Ramos (cell line): Measurements from ENCODE around the gene NEAT1.
"Not testable (repeated sequence)": the region's sequence is repeated elsewhere in the genome, so short reads cannot be mapped to it uniquely, and the experiment has no call there.

Experiments used
- in situ Hi-C: fragments of 300-500 bp; cut with MboI; formaldehyde crosslinking; loops from one replicate; pipeline ENCODE4 v1.14.3; 2022; ENCODE audit warnings: low sequenced_read_pairs; ENCODE audit not compliant: unreplicated experiment

Gene NEAT1

GRCh38 chr11:65445604-65446445, 23.2 kb downstream of the NEAT1 start:
- in situ Hi-C loops = no loop called here

DNA sequence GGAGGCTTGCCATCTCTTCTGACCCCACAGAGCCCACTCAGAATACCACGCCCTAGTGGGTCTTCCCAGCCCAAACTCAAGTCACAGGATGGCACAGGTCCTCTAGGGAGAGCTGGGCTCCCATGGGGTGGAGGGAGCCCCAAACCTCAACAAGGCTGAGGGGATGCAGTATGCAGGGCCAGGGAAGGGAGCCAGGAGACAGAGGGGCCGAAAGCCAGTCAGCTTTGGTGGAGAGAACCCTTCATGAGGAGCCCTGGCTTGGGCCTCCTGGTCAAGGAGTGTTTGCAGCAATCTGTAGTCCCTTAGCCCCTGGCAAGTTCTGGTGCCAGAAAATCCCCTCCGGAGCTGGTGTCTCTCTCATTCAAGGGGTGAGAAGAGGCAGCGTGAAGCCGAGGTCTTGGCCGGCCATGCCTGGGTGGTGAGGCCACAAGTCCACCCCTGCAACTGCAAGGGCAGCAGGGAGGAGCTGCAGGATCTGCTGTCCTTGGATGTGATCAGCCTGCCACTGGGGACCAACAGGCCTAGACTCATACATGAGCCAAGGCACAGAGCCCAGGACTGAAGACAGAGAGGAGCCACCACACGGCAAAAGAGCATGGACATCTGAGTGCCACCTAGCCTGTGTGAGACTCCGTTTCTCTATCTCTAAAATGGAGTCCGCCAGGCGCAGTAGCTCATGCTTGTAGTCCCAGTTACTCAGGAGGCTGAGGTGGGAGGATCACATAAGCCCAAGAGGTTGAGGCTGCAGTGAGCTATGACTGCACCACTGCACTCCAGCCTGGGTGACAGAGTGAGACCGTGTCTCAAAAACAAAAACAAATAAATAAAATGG, 24.1 kb downstream of the NEAT1 start:
- in situ Hi-C loops = no loop called here

DNA sequence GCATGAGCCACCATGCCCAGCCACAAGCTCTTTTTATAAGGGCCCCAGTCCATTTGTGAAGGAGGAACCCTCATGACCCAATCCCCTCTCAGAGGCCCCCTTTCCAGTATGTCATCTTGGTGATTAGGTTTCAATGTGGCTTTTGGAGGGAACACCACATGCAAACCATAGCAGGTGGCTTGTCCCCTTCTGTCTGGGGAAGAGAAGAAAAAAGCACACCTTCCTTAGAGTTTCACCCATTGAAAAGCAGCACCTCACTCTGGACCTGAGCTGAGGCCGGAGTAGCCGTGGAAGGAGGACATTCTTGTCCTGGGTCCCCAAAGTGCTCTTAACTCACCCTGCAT, 25.4 kb downstream of the NEAT1 start:
- in situ Hi-C loops = no loop called here

- in situ Hi-C loops = no loop called here
Measured at GRCh38 chr11:65448418-65449105, 26.0 kb downstream of the NEAT1 start.

- in situ Hi-C loops = not testable (repeated sequence)
Measured at GRCh38 chr11:65451301-65451700, 28.7 kb downstream of the NEAT1 start.

GRCh38 chr11:65452259-65452658, 29.7 kb downstream of the NEAT1 start:
- in situ Hi-C loops = not testable (repeated sequence)

DNA sequence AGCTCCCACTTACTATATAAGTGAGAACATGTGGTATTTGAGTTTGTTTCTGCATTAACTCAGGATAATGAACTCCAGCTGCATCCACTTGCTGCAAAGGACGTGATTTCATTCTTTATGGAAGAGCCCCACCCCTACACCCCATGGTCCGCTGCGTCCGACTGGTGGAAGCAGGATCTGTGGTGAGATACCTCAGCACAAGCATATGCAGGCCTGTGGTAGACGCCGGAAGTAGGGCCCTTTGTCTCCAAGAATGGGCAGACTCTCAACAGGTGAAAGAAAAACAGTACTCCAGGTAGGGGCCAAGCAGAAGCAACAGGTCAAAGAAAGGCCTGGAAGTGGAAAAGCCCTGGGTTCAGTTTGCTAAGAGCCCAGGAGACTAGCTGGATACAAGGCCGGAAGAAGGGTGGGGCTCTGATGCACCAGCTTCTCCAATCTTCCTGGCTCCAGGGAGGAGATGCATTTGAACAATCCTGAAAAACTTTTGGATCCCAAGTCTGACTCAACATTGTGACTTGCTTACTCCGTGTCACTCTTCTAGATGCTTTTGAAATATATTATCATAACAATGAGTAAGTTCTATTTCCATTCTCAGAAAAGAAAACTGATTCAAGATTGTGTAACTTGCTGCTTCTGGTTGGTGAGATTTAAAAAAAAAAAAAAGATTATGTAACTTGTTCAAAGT, 30.4 kb downstream of the NEAT1 start:
- in situ Hi-C loops = no loop called here

DNA sequence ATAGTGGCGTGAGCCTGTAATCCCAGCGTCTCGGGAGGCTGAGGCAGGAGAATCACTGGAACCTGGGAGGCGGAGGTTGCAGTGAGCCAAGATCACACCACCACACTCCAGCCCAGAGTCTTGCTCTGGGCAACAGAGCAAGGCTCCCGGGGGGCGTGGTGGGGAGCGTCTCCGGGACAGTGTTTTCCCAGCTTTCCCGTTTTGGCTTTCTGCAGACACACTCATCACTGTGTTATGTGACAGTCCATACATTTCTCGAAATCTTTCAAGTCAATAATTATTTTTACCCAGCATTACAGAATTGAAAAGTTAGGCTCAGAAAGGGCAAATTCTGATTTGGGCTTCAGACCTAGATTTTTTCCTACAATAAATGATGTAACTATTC, 31.7 kb downstream of the NEAT1 start:
- in situ Hi-C loops = no loop called here

DNA sequence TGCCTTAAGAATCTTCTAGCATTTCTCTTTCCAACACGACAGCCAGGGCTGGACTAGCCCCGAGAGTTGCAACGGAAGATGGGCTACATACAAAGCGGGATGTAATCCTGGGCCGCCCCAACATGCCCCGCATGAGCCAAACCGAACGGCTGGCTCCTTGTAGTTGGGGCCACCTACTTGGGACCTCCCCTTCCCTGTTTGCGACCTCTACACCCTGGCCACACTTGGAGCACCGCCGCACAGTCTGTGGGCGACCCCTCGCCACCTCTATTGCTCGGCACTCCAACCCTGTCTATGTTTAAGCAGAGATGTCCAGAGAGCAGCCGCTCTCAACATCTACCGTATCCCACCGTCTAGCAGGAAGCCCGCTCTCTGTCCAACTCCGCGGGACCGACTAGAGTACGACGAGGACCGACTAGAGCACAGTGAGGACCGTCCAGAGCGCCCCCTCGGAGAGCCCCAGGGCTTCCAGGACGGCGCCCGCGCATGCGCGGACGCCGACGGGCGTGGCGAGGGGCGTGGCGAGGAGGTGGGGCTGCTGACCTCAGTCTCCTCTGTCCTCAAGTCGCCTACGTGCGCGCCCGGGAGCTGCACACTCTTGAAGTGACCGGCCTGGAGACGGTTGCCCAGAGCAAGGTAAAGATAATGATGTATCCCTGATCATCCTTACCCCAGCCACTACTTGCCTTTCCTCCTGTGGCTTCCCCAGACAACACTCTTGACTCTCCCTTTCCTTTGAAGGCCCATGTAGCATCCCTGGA, 32.3 kb downstream of the NEAT1 start:
- in situ Hi-C loops = no loop called here

GRCh38 chr11:65456418-65456817, 33.8 kb downstream of the NEAT1 start:
- in situ Hi-C loops = no loop called here

DNA sequence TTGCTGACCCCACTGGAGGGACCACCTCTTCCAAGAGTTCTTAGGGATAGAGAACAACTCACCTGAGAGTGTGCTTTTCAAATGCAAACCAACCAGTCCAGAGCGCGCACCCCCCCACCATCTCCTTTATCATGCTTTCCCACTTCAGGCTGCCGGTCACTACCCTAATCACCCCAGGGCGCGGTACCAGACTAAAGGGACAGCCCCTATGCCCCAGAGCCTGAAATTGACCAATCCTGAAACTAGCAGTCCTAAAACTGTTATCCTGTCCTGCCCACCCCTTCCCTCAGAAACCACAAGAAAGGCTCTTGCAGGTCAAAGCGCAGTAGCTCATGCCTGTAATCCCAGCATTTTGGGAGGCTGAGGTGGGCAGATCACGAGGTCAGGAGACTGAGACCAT, 37.0 kb downstream of the NEAT1 start:
- in situ Hi-C loops = no loop called here

- in situ Hi-C loops = not testable (repeated sequence)
Measured at GRCh38 chr11:65465471-65465870, 42.9 kb downstream of the NEAT1 start.

DNA sequence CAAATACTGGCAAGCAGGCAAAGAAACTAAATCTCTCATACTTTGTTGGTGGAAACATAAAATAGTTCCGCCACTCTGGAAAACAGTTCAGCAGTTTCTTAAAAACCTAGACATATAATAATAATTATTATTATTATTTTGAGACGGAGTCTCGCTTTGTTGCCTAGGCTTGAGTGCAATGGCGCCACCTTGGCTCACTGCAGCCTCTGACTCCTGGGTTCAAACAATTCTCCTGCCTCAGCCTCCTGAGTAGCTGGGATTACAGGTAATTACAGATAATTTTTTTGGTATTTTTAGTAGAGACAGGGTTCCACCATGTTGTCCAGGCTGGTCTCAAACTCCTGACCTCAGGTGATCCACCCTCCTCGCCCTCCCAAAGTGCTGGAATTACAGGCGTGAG, 44.7 kb downstream of the NEAT1 start:
- in situ Hi-C loops = not testable (repeated sequence)

DNA sequence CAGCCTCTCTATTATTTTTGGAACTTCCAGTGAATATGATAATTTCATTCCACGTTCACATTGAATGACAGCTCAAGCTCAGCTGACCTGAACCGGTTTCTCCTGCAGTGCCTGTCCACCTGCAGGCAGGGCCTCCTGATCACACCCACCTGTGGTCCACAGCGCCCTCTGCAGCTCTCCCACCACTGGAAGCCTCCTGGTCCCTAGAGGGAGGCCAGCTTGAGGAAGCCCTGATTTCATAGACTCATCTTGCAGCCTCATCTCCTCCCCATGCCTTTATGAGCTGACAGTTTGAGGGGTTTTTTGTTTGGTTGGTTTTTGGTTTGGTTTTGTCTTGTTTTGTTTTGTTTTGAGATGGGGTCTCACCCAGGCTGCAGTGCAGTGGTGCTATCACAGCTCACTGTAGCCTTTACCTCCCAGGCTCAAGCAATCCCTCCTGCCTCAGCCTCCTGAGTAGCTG, 46.3 kb downstream of the NEAT1 start:
- in situ Hi-C loops = no loop called here

GRCh38 chr11:65470433-65471049, 47.9 kb downstream of the NEAT1 start:
- in situ Hi-C loops = loop anchor here (5.0 kb wide), 2 partner anchors 37 to 53 kb away; no protein-coding TSS in a partner anchor

GRCh38 chr11:65471447-65471891, 48.9 kb downstream of the NEAT1 start:
- in situ Hi-C loops = loop anchor here (5.0 kb wide), 2 partner anchors 36 to 54 kb away; no protein-coding TSS in a partner anchor

DNA sequence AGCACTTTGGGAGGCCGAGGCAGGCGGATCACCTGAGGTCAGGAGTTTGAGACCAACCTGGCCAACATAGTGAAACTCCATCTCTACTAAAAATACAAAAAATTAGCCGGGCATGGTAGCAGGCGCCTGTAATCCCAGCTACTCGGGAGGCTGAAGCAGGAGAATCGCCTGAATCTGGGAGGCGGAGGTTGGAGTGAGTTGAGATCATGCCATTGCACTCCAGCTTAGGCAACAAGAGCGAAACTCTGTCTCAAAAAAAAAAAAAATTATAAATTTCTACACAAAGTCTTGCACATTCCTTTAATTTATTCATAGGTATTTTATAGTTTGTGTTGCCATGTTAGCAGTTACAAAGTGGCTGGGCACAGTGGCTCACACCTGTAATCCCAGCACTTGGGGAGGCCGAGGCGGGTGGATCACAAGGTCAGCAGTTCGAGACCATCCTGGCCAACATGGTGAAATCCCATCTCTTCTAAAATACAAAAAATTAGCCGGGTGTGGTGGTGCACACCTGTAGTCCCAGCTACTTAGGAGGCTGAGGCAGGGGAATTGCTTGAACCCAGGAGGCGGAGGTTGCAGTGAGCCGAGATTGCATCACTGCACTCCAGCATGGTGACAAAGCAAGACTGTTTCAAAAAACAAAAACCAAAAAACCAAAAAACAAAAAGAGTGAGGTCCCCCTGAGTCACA, 50.1 kb downstream of the NEAT1 start:
- in situ Hi-C loops = loop anchor here (5.0 kb wide), 2 partner anchors 35 to 55 kb away; no protein-coding TSS in a partner anchor

- in situ Hi-C loops = loop anchor here (5.0 kb wide), 2 partner anchors 34 to 56 kb away; no protein-coding TSS in a partner anchor
Measured at GRCh38 chr11:65473278-65473860, 50.8 kb downstream of the NEAT1 start.
